Measurements from ENCODE around the gene AHRR.
"Not testable (repeated sequence)": the region's sequence is repeated elsewhere in the genome, so short reads cannot be mapped to it uniquely, and the experiment has no call there.

DNA sequence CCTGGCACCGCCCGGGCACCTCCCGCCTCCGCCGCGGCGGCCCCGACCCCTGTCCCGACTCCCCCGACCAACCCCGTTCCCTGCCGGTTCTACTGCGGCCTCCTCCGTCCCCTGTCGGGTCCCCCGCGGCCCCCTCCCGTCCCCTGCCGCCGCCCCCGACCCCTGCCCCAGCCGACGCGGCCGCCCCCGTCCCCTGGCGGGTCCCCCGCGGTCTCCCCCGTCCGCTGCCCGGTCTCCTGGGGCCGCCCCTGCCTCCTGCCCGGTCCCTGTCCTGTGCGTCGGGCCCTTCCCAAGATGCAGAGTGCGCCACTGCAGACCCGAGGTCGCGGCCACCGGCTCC is 49.7 kb upstream of the AHRR start:
- TF ChIP-seq, protein P1, sequence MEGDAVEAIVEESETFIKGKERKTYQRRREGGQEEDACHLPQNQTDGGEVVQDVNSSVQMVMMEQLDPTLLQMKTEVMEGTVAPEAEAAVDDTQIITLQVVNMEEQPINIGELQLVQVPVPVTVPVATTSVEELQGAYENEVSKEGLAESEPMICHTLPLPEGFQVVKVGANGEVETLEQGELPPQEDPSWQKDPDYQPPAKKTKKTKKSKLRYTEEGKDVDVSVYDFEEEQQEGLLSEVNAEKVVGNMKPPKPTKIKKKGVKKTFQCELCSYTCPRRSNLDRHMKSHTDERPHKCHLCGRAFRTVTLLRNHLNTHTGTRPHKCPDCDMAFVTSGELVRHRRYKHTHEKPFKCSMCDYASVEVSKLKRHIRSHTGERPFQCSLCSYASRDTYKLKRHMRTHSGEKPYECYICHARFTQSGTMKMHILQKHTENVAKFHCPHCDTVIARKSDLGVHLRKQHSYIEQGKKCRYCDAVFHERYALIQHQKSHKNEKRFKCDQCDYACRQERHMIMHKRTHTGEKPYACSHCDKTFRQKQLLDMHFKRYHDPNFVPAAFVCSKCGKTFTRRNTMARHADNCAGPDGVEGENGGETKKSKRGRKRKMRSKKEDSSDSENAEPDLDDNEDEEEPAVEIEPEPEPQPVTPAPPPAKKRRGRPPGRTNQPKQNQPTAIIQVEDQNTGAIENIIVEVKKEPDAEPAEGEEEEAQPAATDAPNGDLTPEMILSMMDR (IDR thresholded peaks at IDR 0.05), result not testable (repeated sequence)
- not testable (repeated sequence) for TF ChIP-seq POLR2A (IDR thresholded peaks at IDR 0.05)
